GM19467 (cell line): ENCODE results near the gene PUS3.
"Not testable (repeated sequence)": the region's sequence is repeated elsewhere in the genome, so short reads cannot be mapped to it uniquely, and the experiment has no call there.

ENCODE experiments used
- ATAC-seq: cut with Tn5 transposase; IDR thresholded peaks from one replicate; pipeline ENCODE4 v1.9.1; 2021; ENCODE audit warnings: mild to moderate bottlenecking, moderate library complexity; ENCODE audit not compliant: unreplicated experiment

The PUS3 gene

DNA sequence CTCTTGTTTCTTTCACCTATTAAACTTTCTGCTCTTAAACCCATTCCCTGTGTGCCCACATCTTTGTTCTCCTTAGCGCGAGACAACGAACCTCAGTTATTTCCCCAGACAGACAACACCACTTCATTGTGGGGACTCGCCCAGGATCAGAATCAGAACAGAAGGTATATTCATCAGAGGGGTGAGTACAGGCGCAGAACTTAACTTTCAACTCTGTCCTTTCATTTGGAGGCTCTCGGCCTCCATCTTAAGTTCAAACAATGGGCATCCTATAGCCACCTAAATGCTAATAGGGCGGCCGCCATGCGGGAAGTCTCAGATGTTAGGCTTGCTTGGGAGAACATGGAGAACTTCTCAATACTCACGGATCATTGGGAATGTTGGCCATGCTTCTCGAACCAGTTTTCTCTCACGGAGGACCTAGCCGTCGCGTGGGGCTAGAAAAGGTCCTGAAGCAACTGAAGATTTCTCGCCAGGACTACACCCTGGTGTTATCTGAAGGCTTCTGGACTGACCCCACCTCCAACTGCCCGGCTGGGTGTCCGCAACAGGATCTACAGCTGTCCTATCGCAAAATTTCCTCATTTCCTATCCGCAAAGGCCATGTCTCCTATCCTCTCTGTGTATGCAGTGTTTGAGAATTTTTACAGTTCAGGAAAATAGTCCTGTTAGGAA, 29.0 kb downstream of the PUS3 start:
- no peak for ATAC-seq

GRCh38 chr11:125872138-125872491, 30.9 kb downstream of the PUS3 start:
- ATAC-seq = no peak

- ATAC-seq = no peak
Measured at GRCh38 chr11:125871391-125872137, 31.4 kb downstream of the PUS3 start.

DNA sequence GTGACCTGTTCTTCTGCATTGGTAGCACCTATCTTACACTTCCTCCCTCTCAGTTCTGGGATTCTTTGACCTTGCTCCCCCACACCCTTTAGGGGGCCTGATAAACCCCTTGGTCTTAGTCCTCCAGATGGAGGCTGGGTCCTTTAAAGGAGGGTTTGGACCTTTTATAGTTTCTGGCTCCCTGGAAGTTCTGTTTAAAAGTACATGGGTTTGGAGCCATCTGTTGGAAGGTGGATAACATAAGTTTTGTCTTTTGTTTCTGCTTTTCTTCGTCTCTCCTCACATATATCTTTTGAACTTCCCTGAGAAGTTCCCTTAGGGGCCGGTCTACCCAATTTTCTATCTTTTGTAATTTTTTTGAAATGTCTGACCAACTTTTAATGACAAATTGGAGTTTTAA, 33.5 kb downstream of the PUS3 start:
- ATAC-seq = no peak

DNA sequence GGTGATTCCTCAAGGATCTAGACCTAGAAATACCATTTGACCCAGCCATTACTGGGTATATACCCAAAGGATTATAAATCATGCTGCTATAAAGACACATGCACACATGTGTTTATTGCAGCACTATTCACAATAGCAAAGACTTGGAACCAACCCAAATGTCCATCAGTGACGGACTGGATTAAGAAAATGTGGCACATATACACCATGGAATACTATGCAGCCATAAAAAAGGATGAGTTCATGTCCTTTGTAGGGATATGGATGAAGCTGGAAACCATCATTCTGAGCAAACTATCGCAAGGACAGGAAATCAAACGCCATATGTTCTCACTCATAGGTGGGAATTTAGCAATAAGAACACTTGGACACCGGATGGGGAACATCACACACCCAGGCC, 37.7 kb downstream of the PUS3 start:
- ATAC-seq = not testable (repeated sequence)

DNA sequence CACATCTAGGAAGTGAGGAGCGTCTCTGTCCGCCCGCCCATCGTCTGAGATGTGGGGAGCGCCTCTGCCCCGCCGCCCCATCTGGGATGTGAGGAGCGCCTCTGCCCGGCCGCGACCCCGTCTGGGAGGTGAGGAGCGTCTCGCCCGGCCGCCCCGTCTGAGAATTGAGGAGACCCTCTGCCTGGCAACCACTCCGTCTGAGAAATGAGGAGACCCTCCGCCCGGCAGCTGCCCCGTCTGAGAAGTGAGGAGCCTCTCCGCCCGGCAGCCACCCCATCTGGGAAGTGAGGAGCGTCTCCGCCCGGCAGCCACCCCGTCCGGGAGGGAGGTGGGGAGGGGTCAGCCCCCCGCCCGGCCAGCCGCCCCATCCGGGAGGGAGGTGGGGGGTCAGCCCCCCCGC, 40.2 kb downstream of the PUS3 start:
- not testable (repeated sequence) for ATAC-seq

- not testable (repeated sequence) for ATAC-seq
Measured at GRCh38 chr11:125857670-125858069, 45.3 kb downstream of the PUS3 start.

GRCh38 chr11:125846188-125846587, 56.8 kb downstream of the PUS3 start:
- ATAC-seq = no peak
